GM18861 (cell line): Measurements from ENCODE around the gene KRT85.

ENCODE experiments used
- ATAC-seq: cut with Tn5 transposase; IDR thresholded peaks from one replicate; pipeline ENCODE4 v1.9.1; 2021; ENCODE audit not compliant: unreplicated experiment

KRT85 gene

DNA sequence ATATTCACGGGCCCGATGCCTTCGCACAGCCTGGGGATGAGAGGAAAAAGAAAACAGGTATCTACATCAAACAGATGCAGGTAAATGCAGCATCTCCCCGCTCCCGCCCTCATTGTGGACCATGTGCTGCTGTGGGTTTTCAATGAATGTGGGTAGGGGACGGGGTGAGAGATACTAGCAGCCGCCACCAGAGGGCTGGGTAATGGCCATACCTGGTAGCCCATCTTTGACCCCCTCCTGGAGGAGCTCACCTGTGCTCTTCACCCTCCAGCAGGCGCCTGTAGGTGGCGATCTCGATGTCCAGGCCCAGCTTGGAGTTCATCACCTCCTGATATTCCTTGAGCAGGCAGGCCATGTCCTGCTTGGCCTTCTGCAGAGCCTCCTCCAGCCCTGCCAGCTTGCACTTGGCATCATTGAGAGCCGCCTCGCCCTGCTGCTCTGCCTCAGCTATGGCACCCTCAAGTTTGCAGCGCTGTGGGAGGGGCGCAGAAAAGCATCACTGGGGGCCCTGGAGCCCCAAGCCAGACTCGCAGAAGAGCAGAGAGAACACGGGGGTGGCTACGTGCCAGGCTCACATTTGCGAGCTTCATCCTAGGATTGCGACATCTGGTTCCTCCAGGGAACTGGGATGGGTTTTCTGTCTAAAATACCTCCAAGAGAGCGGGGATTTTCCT is 28.6 kb upstream of the KRT85 start:
- no peak for ATAC-seq

DNA sequence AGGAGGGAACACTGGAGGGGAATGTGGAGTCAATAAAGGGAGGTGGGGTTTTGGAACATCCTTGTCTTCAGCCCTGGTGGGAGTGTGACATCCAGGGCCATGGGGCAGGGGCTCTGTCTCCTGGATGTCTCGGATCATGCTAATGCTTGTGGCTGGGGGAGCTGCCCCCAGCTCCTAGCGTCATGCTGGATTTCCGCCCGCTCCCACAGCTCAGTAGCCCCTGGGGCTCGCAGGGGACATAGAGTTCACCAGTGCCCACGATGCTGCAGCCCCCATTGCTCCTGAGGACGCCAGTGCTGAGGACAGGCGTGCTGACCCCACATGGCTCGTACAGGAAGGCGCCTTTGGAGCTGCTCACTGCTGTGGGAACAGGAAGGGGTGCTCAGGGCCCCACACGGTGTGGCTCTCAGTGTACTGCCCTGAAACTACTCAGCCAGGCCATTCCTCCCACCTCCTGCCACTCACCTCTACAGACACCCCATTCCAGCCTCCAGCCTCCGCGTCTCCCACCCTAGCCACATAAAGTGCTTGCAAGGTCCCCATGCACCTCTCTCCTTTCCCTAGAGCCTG is 27.6 kb upstream of the KRT85 start:
- ATAC-seq, result no peak

DNA sequence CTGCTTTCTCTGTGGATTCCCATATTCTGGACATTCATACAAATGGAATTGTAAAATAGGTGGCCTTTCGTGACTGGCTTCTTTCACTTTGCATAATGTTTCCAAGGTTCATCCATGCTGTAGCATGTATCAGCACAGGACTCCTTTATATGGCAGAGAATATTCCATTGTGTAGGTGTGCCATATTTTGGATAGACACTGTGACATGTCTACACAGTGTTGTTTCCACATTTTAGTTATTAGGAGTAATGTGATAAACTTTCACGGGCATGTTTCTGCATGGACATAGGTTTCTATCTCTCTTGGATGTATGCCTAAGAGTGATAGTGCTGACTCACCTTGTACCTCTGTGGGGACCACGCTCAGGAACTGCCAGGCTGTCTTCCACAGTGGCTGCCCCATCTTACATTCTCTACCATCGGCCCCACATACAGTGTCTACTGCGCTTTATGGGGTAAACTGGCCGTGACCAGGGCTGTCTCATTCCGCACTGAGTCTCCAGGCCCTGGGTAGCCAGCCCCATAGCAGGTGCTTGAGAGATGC is 25.3 kb upstream of the KRT85 start:
- no peak for ATAC-seq

DNA sequence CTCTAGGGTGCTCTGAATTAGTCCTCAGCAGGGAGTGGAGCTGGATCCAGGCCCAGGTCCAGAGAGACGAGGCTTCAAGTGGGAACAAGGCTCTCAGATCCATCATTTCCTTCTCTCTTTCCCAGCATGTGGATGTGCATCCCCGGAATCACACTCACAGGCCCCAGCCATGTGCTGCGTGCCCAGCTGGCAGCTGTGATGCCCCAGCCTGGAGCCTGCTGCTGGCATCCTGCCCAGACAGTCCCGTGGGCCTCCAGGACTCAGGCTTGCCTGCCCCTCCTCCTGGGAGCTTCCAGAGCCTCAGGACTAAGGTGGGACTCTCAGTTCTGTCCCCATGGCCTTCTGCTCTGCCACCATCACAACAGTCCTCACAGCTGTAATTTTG is 24.3 kb upstream of the KRT85 start:
- ATAC-seq, result no peak

DNA sequence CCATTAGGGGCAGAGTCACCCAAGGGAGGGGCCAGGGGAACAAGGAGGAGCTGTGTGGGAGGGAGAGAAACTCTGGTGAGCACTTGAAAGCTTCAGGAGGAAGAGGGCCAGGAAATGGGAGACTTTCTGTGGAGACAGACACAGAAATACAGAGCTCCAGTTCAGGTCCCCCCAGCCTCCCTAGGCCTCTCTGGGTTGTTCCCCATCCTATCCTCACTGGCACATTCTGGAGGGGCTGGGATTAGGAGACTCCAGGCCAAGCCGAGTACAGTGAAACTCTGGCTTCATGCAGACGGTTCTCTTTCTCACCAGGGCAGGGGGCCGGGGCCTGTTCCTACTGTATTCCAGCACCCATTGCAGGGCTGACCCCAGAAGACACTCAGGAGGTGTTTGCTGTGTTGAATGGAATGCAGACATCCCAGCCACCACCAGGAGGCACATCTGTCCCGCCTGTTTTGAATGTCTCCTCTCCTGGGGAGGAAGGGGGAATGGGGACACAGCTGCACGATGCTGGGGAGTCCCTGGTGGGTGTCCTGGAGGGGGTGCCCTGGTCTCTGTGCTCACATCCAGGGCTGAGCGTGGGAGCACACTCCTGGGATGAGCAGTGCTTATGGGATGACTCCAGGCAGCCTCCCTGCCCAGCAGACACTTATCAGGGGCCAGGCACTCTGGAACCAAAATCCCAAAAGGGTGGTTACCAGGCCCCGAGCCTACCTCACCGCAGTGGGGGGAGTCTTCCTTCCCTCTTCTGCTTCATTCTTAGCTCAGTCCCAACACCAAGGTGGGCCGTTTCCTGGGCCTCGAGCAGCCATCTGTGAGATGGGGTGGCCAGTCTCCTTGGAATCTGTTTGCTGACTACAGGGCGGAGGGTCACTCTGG is 23.7 kb upstream of the KRT85 start:
- no peak for ATAC-seq

DNA sequence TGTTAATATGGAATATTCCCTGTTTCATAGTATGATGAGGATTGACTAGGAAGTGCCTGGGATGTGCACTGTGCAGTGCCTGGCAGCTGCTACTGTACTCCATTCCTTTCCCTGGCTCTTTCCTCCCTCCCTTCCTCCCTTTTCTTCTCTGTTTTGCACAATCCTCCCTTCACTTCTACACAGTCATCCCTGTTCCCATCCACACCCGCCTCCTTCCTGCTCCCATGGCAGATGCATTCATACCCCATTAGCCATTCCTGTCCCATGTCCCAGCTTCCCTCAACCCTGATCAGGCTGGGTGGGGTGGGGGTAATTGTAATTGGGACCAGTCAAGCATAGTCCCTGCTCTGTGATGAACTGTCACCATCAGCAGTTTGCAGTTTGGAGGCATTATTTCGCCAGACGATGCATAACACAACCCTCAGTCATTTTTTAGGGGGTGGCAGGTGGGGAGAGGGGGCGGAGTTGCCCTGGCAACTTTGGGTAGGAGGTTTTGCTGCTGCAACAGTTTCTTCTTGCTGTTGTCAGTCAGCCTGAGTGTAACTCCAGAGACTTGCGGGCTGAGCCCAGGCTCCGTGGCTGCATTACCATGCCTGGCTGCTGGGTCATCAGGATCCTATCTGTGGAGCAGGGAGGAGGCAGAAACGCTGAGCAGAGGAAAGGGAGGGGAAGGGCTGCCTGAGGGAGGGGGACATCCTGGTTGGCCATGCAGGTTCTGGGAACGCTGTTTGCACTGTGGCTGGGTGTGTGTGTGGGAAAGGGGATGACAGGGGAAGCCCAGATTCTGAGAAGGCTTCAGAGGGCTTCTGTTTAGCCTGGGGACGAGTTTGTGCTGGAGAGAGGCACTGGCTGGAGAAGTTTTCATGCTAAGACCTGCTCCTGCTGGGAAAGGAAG is 22.3 kb upstream of the KRT85 start:
- no peak for ATAC-seq

DNA sequence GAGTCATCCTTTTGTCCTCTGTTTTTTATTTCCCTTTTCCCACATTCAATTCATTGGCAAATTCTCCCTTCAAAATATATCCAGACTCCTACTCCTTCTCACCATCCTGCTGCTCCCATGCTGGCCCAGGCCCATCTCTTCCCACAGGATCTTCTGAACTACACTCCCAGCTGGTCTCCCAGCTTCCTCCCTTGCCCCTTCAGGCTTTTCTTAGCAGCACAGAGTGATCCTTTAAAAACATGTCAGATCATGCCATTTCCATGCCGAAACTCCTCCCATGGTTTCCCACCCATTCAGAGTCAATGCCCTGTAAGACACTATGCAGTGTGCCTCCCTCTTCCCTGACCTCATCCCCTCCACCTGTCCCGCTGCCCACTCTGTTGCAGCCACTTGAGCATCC is 20.6 kb upstream of the KRT85 start:
- ATAC-seq, result no peak

DNA sequence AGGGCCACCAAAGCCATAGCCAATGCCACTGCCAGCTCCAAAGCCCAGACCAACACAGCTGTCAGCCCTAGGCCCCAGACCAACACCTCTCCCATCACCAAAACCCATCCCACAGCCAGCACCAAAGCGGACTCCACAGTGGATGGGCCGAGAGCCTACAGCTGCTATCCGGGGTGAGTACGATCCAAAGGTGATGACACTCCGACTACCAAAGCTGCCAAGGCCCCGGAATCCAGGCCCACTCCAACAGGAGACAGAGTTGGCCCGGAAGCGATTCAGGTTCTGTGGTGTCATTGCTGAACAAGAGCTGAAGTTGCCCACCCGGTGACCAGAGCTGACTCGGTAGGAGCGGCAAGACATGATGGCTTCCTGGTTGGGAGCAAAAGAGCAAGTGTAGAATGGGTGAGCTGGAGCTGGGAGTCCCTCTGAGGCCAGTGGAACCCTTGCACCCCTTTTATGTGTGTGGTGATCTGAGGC is 18.0 kb upstream of the KRT85 start, which contains the start of gene KRT84:
Gene KRT84 (minus strand): TSS at position 427 of the 477 bp plus-strand sequence. CDS start 67 bp downstream, at position 360.
- ATAC-seq, result no peak

DNA sequence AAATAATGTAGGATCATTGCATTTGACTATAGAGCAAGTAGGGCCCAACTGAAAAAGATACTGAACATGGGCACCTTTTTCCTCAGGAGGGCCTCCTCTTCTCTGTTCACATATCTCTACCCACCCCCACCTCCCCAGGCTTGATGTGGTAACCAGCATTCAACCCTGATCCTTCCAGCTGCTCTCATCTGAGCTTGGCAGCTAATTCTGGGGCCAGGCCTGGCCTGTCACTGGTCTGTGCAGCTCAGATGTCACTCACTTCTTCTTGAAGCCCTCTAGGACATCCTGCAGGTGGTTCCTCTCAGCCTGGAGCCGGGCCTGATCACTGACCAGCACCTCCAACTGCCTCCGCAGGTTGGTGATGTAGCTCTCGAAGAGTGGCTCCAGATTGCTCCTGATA is 16.1 kb upstream of the KRT85 start:
- no peak for ATAC-seq

DNA sequence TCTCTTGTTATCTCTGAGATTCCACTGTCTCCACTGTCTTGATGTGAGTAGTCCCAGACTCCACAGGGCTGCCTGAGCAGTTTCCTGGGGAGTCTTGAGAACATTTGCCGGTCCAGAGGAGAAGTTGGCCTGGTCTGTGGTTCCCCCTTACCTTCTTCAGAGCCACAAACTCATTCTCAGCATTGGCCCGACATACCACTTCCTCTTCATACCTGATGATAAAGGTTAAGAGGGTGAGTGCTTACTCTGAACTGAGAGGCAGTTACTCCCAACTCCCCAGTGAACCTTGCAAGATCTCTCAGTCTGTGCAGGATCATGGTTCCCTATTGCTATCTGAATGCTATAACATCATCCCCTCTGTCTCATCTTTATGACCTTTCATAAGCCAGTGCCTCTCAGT is 15.6 kb upstream of the KRT85 start:
- no peak for ATAC-seq

DNA sequence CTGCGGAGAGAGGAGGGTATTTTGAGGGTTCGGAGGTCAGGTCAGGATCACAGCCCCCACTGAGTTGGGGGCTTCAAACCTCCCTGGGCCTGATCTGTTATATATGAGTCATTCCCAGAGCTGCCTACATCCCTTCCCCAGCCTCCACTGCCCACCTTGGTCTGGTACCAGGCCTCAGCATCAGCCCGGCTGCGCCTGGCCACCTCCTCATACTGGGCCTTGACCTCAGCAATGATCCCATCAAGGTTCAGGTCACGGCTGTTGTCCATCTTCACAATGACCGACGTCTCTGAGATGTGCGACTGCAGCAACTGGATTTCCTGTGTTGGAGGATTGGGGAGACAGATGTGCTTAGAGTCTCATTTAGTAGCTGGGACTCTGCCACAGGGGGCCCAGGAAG is 13.9 kb upstream of the KRT85 start:
- no peak for ATAC-seq

DNA sequence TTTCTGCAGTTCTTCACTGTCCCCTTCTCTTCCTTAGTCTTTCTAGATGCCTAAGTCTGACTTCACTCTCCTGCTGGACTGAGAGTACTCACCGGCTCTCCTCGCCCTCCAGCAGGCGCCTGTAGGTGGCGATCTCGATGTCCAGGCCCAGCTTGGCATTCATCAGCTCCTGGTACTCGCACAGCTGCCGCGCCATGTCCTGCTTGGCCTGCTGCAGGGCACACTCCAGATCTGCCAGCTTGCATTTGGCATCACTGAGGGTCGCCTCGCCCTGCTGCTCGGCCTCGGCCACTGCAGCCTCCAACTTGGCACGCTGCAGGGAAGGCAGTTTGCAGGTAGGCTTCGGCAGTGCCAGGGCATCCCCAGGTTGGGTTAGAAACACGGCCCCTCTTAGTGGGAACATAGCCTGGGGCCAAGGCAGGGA is 13.0 kb upstream of the KRT85 start:
- no peak for ATAC-seq

DNA sequence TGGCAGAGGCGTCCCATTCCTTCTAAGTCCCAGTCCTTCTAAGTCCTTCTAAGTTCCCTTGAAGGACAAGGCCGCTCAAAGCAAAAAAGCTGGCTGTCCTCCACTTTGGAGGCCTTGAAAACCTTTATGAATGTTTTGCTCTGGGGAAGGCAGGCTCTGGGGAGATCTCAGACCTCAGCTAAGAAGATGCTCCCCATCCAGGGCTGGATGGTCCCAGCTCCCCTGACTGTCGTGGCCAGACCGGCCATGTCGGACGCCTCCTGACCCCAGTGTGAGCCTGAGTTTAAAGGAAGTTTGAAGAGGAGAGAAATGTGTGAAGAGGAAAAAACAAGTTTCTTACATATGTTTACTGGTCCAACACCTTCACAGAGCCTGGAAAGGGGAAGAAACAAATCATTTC is 12.3 kb upstream of the KRT85 start:
- no peak for ATAC-seq

DNA sequence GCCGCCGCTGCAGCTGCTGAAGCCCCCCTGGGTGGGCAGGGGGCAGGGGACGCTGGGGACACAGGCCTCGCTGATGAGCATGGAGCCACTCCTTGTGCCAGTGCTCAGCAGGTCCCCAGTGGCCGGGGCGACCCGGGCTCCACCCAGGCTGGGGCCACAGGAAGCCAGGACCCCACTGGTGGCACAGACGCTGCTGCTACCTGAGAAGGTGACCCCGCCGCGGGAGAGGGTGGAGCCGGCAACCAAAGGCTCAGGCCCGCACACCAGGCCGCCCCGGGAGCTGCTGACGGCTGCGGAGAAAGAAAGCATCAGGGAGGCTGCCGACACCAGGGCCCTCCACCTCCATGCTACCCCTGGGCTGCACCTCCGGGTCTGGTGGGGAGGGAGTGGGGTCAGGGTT is 10.8 kb upstream of the KRT85 start:
- ATAC-seq, result no peak

DNA sequence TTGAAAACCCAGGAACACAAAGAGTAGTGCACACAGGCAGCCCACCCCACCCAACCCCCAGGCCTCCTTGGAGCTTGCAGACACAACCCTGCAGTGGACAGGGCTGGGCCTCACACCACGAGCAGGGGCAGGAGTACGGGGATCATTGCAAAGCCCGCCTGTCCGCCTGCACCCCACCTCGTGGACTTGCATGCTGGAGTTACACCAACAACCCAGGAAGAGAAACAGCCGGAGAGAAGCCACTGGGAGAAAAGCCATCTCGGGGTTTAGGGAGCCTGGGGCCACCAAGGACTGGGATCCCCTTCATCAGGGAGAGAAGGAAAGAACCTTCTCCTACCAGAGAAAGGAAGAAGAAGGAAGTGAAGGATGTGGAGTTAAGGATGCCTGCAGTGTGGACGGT is 10.0 kb upstream of the KRT85 start:
- no peak for ATAC-seq

DNA sequence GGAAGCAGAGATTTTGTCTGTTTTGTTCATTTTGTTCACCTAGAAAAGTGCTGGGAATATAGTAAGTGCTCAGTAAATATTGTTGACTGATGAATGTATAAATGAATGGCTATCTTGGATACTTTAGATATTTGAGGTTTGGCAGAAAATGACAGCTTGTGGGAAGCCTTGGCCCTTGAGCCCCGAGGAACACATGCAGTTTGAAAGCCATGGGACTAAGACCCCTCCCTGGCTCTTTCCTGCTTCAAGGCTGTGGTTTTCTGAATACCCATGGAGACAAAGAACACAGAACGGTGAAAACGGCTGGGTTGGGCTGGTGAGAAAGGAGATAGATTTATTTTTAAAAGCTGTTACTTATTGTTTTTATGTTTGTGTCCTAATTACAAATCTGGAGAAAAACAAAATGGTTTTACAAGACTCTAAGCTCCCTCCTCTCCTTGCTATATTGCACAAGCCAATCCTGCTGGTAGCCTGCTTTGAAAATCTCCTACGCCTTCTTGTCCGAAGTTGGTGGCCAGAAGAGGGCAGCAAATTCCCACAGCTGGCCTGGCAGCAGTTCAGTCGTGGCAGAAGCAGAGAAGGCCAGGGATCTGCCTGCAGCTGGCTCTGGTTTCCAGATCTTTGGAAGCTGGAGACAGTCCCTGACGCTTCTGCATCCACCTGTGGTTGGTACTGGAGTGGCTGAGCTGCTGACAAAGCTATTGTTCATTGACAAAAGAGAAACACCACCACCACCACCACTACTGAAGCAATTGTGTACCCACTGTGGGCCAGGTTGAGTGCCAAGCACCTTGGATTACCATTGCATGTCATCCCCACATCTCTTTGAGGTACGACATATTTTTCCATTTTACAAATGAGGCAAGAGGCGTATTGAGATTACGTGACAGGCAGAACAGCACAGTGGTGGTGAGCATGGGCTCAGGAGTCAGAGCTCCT is 5.2 kb upstream of the KRT85 start:
- ATAC-seq, result no peak

DNA sequence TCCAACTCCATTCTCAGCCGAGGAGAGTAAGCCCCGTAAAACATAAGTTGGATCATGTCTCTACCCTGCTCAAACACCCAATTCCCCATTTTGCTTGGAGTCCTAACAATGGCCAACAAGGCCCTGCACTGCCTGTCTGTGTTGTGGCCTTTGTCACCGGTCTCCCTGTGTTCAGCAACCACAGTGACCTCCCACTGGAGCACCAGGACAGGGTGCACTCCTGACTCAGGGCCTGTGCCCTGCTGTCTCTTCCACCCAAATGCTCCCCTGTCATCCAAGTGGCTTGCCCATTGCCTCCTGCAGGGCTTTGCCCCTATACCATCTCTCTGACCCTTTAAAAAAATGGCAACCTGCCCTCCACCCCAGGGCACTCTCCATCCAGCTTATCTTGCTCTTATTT is 4.4 kb upstream of the KRT85 start:
- no peak for ATAC-seq

DNA sequence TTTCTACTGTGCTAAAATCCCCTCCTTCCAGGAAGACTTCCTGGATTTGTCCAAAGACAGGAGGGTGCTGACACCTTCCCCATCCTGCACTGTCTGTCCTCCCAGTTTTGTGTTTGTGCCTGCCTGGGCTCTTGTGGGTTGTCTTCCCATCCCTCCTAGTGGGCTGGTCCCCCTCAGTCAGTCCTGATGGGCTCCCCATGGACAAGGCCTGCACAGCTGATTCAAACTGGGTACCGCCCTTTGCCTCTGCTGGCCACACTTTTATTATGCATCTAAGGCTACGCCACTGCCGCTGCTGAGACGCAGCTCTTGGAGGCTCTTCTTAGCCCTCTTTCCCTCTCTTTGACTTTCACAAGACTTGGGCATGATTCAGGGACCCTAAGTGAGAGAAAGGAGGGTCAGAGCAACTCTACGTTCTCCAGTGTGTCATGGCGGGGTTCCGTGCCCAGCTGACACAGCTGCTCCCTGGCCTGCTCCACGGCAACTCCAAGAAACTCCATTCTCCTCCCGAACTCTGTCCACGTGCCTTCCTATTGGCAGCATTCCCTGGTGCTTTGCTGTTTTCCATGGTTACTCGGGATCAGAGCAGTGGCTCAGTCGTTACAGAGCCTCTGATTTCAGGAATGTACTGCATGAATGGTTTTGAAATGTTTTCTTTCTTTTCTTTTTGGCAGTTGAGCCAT is 3.8 kb upstream of the KRT85 start:
- no peak for ATAC-seq

DNA sequence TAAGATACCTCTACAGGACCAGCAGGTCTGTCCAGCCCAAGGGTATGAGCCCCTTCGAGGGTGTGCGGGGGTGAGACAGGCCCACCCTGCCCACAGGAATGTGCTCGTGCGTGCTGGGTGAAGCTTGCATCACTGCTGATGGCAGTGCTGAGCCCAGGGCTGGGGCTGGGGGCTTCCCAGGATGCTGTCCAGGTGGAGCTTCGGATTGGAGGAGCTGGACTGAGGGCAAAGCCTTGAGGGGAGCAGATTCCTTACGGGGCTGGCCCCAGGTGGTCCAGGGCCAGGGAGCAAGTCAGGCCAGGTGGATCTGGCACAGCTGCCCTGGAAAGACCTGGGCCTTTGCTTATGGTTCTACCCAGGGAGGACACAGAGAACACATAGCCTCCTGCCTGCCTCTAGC is 2.5 kb upstream of the KRT85 start:
- no peak for ATAC-seq
